K562 (cell line): ENCODE measurements around the gene CCSER1.

Experiments
- JUNB ChIP-seq: fragments of 450-650 bp; formaldehyde crosslinking; conservative IDR thresholded peaks from 2 replicates; pipeline ENCODE4 v1.4.0; 2020; ENCODE audit warnings: mild to moderate bottlenecking
- NFE2L1 ChIP-seq: fragments of 450-650 bp; IDR thresholded peaks from 2 replicates; pipeline ENCODE4 v1.6.1; 2016; ENCODE audit warnings: missing genetic modification characterization, low read depth, mild to moderate bottlenecking, missing compliant biosample characterization, moderate library complexity, borderline replicate concordance
- POLR2AphosphoS5 ChIP-seq: IDR thresholded peaks from 2 replicates; pipeline ENCODE4 v1.6.1; 2011; ENCODE audit warnings: mild to moderate bottlenecking, low read depth, low read length, moderate library complexity; ENCODE audit not compliant: control insufficient read depth, insufficient read depth

DNA sequence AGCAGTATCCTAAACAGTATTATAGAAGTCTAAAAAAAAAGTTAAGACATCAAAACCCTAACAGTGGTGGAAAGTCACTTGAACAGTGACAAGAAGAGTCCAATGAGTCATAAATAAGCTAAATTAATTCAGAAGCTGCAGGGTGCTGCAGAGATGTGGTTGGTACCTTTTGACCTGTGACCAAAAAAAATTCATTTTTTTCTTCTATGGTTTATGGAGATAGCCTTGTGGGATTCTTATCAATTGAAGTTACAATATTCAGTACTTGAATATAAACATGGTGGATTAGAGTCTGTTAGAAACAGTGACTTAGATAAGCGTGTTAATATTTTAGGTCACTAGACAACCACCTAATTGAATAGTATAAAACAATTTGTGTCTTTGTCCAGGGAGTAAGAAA, 35.4 kb downstream of the CCSER1 start:
- TF ChIP-seq NFE2L1 (tag) = no peak
- TF ChIP-seq POLR2AphosphoS5 = no peak
- no peak for TF ChIP-seq JUNB (CRISPR knock-in tag)
